NCI-H526 (cell line): ENCODE data around the gene ZNF443.
"Not testable (repeated sequence)": the region's sequence is repeated elsewhere in the genome, so short reads cannot be mapped to it uniquely, and the experiment has no call there.

ENCODE experiments used
- DNase-seq, 2 experiments: peaks; one replicate each; lab custom pipeline; 2025; lab: John Stamatoyannopoulos, UW

Gene ZNF443

GRCh38 chr19:12440541-12441316, at the start of gene ZNF443:
Gene ZNF443, minus strand, starts transcription at chr19:12441021. Its CDS starts 107 bp downstream, at chr19:12440914.
- DNase-seq = peak; percentile 95 to 96

- DNase-seq = not testable (repeated sequence)
These were observed 45.5 kb upstream of the ZNF443 start for GRCh38 chr19:12486265-12486783.

- no peak for DNase-seq
These were observed 44.8 kb upstream of the ZNF443 start for GRCh38 chr19:12485571-12485970.

GRCh38 chr19:12485052-12485416, 44.2 kb upstream of the ZNF443 start:
- no peak for DNase-seq

GRCh38 chr19:12484371-12485051, 43.7 kb upstream of the ZNF443 start, which contains the start of gene ZNF709:
Gene ZNF709, minus strand, starts transcription at chr19:12484816. Its CDS starts 159 bp downstream, at chr19:12484657.
- DNase-seq = peak; percentile 72 to 89

GRCh38 chr19:12484011-12484370, 43.2 kb upstream of the ZNF443 start:
- no peak for DNase-seq

GRCh38 chr19:12482509-12482886, 41.7 kb upstream of the ZNF443 start:
- DNase-seq = peak in 1 of 2 experiments; percentile 11

- DNase-seq = no peak
These were observed 41.1 kb upstream of the ZNF443 start for GRCh38 chr19:12481781-12482508.

- DNase-seq = no peak
These were observed 37.6 kb upstream of the ZNF443 start for GRCh38 chr19:12478234-12478941.

- DNase-seq = not testable (repeated sequence)
These were observed 26.8 kb upstream of the ZNF443 start for GRCh38 chr19:12467651-12468050.

- no peak for DNase-seq
These were observed 24.4 kb upstream of the ZNF443 start for GRCh38 chr19:12465211-12465610.

- DNase-seq = no peak
These were observed 23.9 kb upstream of the ZNF443 start for GRCh38 chr19:12464769-12465168.

GRCh38 chr19:12464139-12464538, 23.3 kb upstream of the ZNF443 start:
- DNase-seq = not testable (repeated sequence)

GRCh38 chr19:12453495-12453894, 12.7 kb upstream of the ZNF443 start:
- no peak for DNase-seq

- DNase-seq = no peak
These were observed 10.0 kb upstream of the ZNF443 start for GRCh38 chr19:12450844-12451243.

- no peak for DNase-seq
These were observed 8.0 kb upstream of the ZNF443 start for GRCh38 chr19:12448808-12449207.

GRCh38 chr19:12439686-12440540, 908 bp downstream of the ZNF443 start:
- DNase-seq = peak in 1 of 2 experiments; percentile 22

GRCh38 chr19:12430726-12431299, 10.0 kb downstream of the ZNF443 start:
- not testable (repeated sequence) for DNase-seq

GRCh38 chr19:12425888-12426274, 14.9 kb downstream of the ZNF443 start:
- DNase-seq = no peak

GRCh38 chr19:12425236-12425887, 15.5 kb downstream of the ZNF443 start:
- DNase-seq = no peak
